MM.1S (cell line): ENCODE results near the gene GNAT2.

Experiments
- DNase-seq: peaks from one replicate; pipeline ENCODE4 v3.0.0-alpha.2; 2015
- H2AFZ ChIP-seq: fragments of 300-600 bp; sonication (generic); 2 replicates; pipeline ENCODE4 v1.6.0; 2016; ENCODE audit warnings: antibody characterized with exemption, low read length
- H3F3A ChIP-seq: fragments of 300-600 bp; sonication (generic); 2 replicates; pipeline ENCODE4 v1.6.1; 2016; ENCODE audit warnings: mild to moderate bottlenecking, antibody characterized with exemption, low read length, moderate library complexity, mixed read lengths; ENCODE audit not compliant: insufficient read depth
- H3K27ac ChIP-seq: fragments of 300-600 bp; sonication (generic); 2 replicates; pipeline ENCODE4 v1.5.1; 2016; ENCODE audit warnings: mild to moderate bottlenecking, low read length
- H3K27me3 ChIP-seq: fragments of 300-600 bp; sonication (generic); replicated peaks from 2 replicates; pipeline ENCODE4 v1.6.0; 2016; ENCODE audit warnings: low read length; ENCODE audit not compliant: insufficient read depth
- H3K36me3 ChIP-seq: fragments of 300-600 bp; sonication (generic); replicated peaks from 2 replicates; pipeline ENCODE4 v1.6.1; 2016; ENCODE audit warnings: mild to moderate bottlenecking, low read length, mixed read lengths; ENCODE audit not compliant: insufficient read depth
- H3K4me1 ChIP-seq: fragments of 300-600 bp; sonication (generic); 2 replicates; pipeline ENCODE4 v1.6.1; 2016; ENCODE audit warnings: low read length, mixed read lengths
- H3K4me2 ChIP-seq: fragments of 300-600 bp; sonication (generic); 2 replicates; pipeline ENCODE4 v1.6.0; 2016; ENCODE audit warnings: low read depth, low read length
- H3K4me3 ChIP-seq: fragments of 300-600 bp; sonication (generic); 2 replicates; pipeline ENCODE4 v1.5.1; 2016; ENCODE audit warnings: low read length, mixed read lengths
- H3K79me2 ChIP-seq: fragments of 300-600 bp; sonication (generic); 2 replicates; pipeline ENCODE4 v1.6.1; 2016; ENCODE audit warnings: mixed run types, low read length, mixed read lengths
- H3K9ac ChIP-seq: fragments of 300-600 bp; sonication (generic); 2 replicates; pipeline ENCODE4 v1.6.1; 2016; ENCODE audit warnings: low read length, mixed read lengths
- H3K9me2 ChIP-seq: fragments of 300-600 bp; sonication (generic); replicated peaks from 2 replicates; pipeline ENCODE4 v1.6.1; 2016; ENCODE audit warnings: mild to moderate bottlenecking, low read length, mixed read lengths; ENCODE audit not compliant: insufficient read depth
- H3K9me3 ChIP-seq: fragments of 300-600 bp; sonication (generic); replicated peaks from 2 replicates; pipeline ENCODE4 v1.6.1; 2016; ENCODE audit warnings: mild to moderate bottlenecking, low read length, mixed read lengths; ENCODE audit not compliant: insufficient read depth
- H4K20me1 ChIP-seq: fragments of 300-600 bp; sonication (generic); 2 replicates; pipeline ENCODE4 v1.6.1; 2016; ENCODE audit warnings: mild to moderate bottlenecking, low read length, moderate library complexity, mixed read lengths; ENCODE audit not compliant: insufficient read depth
- EZH2 ChIP-seq: fragments of 300-600 bp; sonication (generic); optimal IDR thresholded peaks from 2 replicates; pipeline ENCODE3; 2017; ENCODE audit warnings: low read depth, mild to moderate bottlenecking, antibody characterized with exemption, low read length, mixed read lengths
- EZH2phosphoT487 ChIP-seq: fragments of 300-600 bp; sonication (generic); IDR thresholded peaks from 2 replicates; pipeline ENCODE4 v1.6.1; 2018; ENCODE audit warnings: antibody characterized with exemption, low read length
- TF ChIP-seq, protein P1 (sequence below): fragments of 300-600 bp; sonication (generic); IDR thresholded peaks from 2 replicates; pipeline ENCODE4 v1.5.1; 2016; ENCODE audit warnings: antibody characterized with exemption, low read length, mixed read lengths

Gene GNAT2

DNA sequence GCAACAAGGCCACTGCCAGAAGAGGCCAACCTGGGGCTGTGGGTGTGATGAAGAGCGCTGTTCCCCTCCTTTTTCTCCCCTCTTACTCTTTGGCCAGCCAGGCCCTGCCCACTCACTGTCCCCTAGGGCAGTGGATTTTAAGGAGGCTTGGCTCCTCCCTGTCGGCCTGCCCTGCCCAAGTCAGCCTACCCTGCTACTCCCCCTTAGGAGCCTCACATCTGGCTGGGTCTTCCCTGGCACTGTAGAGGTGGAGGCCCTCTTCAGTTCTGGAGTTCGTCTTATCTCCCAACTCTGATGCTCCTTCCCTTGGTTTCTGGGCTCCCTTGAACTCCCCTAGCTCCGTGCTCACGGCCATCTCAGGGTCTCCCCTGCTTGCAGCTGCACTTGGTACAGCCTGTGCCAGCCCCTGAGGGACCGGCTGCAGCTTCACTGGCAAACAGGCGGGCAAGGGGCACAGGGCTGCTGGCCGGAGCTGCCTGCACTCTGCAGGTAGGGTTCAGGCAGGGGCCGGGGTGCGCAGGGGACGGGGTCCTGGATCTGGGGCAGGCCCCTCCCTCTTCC is 4.3 kb upstream of the GNAT2 start:
- no peak overlapping the region for H2AFZ ChIP-seq
- TF ChIP-seq EZH2phosphoT487: no peak
- no peaks in the 10 kb centered on the region for H3F3A ChIP-seq
- H3K79me2 ChIP-seq: peaks cover 32% of the 10 kb centered on the region
- H3K9me3 ChIP-seq: no peaks in the 10 kb centered on the region
- H3K9ac ChIP-seq: no peak overlapping the region
- H3K27me3 ChIP-seq: no peaks in the 10 kb centered on the region
- no peaks in the 10 kb centered on the region for H4K20me1 ChIP-seq
- H3K4me3 ChIP-seq: no peak overlapping the region
- no peaks in the 10 kb centered on the region for H3K9me2 ChIP-seq
- no peaks in the 10 kb centered on the region for H3K36me3 ChIP-seq
- H3K4me1 ChIP-seq: peaks cover 7% of the 10 kb centered on the region
- DNase-seq: no peak
- no peak overlapping the region for H3K27ac ChIP-seq
- H3K4me2 ChIP-seq: no peak overlapping the region

DNA sequence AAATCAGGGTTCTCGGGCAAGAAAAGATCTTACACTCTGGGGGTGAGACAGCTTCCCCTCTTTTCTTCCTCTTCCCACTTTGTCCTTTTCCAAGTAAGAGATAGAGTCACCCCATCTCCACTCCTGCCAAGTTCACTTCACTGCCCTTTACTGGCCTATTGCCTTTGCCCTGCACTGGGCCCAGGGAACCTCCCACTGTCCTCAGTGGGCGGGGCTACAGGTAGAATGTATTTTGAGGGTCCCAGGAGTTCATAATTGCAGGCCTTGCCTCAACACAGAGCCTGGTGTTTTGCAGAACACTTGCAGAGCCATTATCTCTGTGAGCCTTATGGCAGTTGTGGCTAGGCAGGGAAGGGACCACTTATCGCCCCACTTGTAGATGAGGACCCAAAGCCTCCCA is 3.5 kb upstream of the GNAT2 start:
- no peak overlapping the region for H3K4me3 ChIP-seq
- peaks cover 32% of the 10 kb centered on the region for H3K79me2 ChIP-seq
- no peaks in the 10 kb centered on the region for H3F3A ChIP-seq
- H3K36me3 ChIP-seq: no peaks in the 10 kb centered on the region
- no peak overlapping the region for H3K27ac ChIP-seq
- H2AFZ ChIP-seq: no peak overlapping the region
- no peaks in the 10 kb centered on the region for H3K9me2 ChIP-seq
- TF ChIP-seq, protein P1, sequence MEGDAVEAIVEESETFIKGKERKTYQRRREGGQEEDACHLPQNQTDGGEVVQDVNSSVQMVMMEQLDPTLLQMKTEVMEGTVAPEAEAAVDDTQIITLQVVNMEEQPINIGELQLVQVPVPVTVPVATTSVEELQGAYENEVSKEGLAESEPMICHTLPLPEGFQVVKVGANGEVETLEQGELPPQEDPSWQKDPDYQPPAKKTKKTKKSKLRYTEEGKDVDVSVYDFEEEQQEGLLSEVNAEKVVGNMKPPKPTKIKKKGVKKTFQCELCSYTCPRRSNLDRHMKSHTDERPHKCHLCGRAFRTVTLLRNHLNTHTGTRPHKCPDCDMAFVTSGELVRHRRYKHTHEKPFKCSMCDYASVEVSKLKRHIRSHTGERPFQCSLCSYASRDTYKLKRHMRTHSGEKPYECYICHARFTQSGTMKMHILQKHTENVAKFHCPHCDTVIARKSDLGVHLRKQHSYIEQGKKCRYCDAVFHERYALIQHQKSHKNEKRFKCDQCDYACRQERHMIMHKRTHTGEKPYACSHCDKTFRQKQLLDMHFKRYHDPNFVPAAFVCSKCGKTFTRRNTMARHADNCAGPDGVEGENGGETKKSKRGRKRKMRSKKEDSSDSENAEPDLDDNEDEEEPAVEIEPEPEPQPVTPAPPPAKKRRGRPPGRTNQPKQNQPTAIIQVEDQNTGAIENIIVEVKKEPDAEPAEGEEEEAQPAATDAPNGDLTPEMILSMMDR: no peak
- TF ChIP-seq EZH2: no peak
- H3K4me2 ChIP-seq: no peak overlapping the region
- DNase-seq: no peak
- H3K4me1 ChIP-seq: peaks cover 7% of the 10 kb centered on the region
- no peaks in the 10 kb centered on the region for H3K9me3 ChIP-seq
- no peaks in the 10 kb centered on the region for H4K20me1 ChIP-seq
- no peaks in the 10 kb centered on the region for H3K27me3 ChIP-seq
- no peak overlapping the region for H3K9ac ChIP-seq

DNA sequence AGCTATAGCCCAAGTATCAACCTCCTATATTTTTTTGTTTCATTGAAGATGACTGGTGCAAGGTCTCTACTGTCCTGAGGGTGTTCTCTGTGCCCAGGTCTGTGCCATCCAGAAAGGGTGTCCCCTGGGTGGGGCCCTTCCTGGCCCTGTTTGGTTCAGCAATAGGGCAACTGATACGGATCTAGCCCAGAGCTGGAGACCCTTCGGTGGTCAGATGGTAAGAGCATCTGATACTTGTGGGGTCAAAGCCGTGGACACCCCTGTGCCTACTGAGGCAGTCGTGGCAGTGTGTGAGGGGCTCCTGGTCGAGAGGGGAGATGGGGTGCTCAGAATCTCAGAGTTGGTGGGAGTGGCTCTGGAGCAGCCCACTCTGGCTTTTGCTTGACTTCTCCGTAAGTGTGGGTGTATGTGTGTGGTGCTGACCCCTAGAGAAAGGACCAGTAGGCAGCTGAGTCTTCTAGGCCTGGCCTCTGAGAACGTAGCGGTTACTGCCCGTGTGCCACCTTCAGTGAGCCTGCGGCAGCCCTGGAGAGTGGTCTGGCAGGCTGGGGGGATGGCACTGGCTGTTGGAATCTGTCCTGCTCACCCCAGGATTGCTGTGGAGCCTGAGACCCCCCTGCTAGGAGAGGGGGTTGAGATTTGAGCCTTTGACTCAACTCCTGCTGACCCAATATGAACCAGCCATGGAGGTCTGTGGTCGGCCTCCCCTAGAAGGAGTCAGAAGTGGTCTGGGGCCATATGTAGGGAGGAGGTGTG is 2.9 kb upstream of the GNAT2 start:
- Histone ChIP-seq H3K27ac (no peak overlapping the region), H3K36me3 (no peaks in the 10 kb centered on the region), H4K20me1 (no peaks in the 10 kb centered on the region), H3F3A (no peaks in the 10 kb centered on the region), H3K9me2 (no peaks in the 10 kb centered on the region), H3K9ac (no peak overlapping the region), H3K9me3 (no peaks in the 10 kb centered on the region), H3K4me2 (no peak overlapping the region), H3K4me1 (peaks cover 7% of the 10 kb centered on the region), H3K4me3 (no peak overlapping the region), H2AFZ (no peak overlapping the region), H3K79me2 (peaks cover 32% of the 10 kb centered on the region), H3K27me3 (no peaks in the 10 kb centered on the region)
- DNase-seq: no peak
- TF ChIP-seq EZH2 (no peak), EZH2phosphoT487 (no peak)
- TF ChIP-seq, protein P1: no peak
